Measurements from ENCODE around the gene FASLG.

GRCh38 chr1:172674831-172675613 is 16.1 kb downstream of the FASLG start:
- no peak for TF ChIP-seq EZH2 (IDR thresholded peaks at IDR 0.05; ENCODE audit: borderline replicate concordance)
- TF ChIP-seq, protein P1, sequence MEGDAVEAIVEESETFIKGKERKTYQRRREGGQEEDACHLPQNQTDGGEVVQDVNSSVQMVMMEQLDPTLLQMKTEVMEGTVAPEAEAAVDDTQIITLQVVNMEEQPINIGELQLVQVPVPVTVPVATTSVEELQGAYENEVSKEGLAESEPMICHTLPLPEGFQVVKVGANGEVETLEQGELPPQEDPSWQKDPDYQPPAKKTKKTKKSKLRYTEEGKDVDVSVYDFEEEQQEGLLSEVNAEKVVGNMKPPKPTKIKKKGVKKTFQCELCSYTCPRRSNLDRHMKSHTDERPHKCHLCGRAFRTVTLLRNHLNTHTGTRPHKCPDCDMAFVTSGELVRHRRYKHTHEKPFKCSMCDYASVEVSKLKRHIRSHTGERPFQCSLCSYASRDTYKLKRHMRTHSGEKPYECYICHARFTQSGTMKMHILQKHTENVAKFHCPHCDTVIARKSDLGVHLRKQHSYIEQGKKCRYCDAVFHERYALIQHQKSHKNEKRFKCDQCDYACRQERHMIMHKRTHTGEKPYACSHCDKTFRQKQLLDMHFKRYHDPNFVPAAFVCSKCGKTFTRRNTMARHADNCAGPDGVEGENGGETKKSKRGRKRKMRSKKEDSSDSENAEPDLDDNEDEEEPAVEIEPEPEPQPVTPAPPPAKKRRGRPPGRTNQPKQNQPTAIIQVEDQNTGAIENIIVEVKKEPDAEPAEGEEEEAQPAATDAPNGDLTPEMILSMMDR (IDR thresholded peaks at IDR 0.05; ENCODE audit: poor library complexity), result no peak
- TF ChIP-seq EZH2phosphoT487 (IDR thresholded peaks at IDR 0.05; ENCODE audit: low read depth, severe bottlenecking, unreplicated experiment), result no peak

Data from hepatocyte (in vitro differentiated cells).